GM21360 (cell line): ENCODE measurements around the gene CRLF1.
"Not testable (repeated sequence)": the region's sequence is repeated elsewhere in the genome, so short reads cannot be mapped to it uniquely, and the experiment has no call there.

Source experiments
- ATAC-seq: cut with Tn5 transposase; IDR thresholded peaks from one replicate; pipeline ENCODE4 v1.9.1; 2021; ENCODE audit warnings: mild to moderate bottlenecking, moderate library complexity; ENCODE audit not compliant: unreplicated experiment

The CRLF1 gene

GRCh38 chr19:18610245-18610555 is 3.6 kb upstream of the CRLF1 start:
- no peak for ATAC-seq

DNA sequence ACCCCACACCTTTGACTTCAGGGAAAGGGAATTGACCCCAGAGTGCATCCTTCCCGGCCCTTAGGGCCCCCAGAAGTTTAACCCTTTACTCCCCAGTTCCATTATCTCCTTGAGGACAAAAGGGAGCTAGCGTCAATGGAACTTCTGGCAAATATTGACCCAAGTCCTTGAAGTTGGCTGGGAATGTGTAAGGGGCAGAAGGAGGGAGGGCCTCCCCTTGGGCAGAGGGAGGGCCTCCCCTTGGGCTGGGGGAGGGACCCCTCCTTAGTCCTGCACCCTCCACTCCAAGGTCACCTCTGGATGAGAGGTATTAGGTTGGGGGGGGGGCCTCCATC is 3.1 kb upstream of the CRLF1 start:
- no peak for ATAC-seq

DNA sequence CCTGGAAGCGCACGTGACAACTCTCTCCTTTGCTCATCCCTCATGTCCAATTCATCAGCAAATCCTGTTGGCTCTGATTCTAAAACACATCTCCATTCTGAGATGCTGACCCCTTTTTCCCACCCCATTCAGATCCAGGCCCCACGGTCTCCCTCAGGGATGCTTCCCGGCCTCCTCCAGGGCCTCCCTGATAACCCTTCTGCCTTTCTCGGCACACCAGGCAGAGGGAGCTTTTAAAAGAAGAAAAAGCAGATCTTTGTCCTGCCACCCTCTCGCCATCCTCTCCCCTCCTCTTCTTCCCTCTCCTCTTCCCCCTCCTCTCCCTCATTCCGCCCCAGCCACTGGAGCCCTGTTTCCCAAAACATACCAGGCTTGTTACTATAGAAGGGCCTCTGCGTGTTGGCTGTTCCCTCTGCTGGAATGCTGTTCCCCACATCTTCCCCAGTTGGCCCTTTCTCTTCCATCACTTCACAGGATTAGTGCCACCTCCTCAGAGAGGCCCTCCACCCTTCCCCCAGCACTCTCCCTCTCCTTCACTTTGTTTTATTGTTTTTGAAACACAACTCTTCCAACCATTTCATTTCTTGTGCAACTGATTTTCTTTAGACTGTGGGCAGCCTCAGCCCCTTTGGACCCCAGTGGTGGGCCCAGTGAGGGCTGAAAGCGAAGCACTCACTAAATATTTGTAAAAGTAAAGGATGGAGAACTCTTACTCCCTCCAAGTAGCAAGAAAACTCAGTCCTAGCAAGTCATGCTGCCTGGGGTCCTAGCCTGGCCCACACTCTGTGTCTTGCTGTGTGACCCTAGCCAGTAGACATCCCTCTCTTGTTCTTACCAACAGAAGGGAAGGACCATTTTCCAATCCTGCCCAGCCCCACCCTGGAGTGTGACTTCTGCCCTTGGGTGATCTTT is 2.5 kb upstream of the CRLF1 start:
- ATAC-seq, result no peak

GRCh38 chr19:18608102-18608804 is 1.7 kb upstream of the CRLF1 start:
- ATAC-seq, result no peak

GRCh38 chr19:18607226-18608101 is 865 bp upstream of the CRLF1 start:
- ATAC-seq, result no peak

DNA sequence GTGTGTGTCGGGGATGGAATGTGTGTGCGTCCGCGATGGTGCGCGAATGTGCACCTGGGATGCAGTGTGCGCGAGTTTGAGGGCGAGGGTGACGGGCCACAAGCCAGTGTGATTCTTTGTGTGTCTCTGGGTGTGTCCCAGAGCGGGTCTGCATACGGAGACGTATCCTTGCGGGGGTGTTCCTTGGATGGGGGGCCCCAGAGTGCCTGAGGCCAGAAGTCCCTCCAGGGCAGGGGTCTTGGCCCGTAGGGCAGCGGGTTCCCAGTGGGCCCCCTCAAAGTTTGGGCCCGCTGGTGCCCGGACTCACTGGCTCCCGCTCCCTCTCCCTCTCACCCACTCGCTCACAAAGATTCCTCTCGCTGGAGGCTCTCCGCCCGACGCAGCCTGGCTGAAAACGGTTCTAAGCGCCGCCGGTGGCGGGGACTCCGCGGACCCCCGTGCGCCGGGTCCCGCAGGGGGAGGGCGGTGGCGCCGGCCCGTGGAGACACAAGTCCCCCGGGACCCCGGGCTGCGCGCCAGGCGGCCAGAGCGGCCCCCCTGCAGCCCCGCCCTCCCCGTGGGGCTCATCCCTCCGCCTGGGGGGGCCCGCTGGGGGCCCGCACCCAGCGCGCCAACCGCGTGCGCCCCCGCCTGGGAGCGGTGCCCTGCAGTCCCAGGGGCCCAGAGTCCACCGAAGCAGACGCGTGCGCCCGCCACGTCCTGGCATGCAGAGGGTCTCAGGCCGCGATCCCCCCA is 886 bp downstream of the CRLF1 start:
- no peak for ATAC-seq

GRCh38 chr19:18605196-18605545 is 1.4 kb downstream of the CRLF1 start:
- ATAC-seq, result no peak

DNA sequence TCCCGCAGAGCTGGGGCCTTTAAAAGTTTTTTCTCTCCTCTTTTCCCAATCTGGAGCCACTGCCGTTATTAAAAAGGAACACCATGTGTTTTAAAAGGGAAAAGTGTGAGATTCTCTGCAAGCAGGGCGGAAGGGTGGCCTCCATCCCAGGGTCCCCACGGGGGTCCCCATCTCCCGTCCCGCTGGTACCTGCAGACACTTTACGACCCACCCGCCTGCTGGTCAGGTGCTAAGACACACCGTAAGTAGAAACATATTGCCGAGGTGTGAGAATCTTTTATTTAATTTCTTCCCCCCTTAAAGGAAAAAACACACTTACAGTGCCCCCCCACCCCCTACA is 1.8 kb downstream of the CRLF1 start:
- ATAC-seq, result no peak

DNA sequence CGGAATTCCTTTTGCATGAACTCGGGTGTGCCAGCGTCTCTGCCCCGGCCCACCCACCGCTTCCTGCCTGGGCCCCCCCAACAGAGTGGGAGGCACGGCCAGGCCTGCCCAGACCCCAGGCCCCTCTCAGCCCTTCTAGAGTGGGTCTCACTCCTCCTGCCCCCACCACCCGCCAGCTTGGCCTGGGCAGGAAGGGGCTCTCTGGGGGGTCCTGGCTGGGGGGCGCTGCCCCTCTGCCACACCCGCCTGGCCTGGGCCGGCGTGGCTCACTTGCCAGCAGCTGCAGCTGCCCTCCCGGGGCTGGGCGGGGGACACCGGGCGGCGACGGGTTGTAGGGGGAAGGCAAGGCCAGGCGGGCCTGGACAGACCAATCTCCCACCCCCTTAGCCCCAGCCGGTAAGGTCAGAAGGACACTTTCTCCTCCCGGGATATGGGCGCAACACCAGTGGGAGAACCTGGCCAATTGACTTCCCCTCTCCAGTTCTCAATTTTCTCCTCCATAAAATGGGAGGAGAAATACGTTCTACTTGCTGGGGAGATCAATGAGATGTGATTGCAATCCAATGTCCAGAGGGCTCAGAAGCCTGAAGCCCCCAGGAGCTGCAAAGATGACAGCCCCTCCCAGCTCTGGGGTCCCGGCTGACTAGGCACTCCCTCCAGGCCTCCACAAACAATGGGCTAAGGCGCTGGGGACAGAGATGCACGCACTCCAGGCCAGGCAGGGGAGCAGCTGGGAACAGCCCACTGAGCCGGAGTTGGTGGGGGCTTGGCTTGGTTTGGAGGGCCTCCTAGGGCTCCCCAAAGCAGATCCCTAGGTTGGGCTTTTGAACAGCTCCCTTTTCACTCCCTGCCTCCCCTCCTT is 2.4 kb downstream of the CRLF1 start:
- ATAC-seq, result no peak

DNA sequence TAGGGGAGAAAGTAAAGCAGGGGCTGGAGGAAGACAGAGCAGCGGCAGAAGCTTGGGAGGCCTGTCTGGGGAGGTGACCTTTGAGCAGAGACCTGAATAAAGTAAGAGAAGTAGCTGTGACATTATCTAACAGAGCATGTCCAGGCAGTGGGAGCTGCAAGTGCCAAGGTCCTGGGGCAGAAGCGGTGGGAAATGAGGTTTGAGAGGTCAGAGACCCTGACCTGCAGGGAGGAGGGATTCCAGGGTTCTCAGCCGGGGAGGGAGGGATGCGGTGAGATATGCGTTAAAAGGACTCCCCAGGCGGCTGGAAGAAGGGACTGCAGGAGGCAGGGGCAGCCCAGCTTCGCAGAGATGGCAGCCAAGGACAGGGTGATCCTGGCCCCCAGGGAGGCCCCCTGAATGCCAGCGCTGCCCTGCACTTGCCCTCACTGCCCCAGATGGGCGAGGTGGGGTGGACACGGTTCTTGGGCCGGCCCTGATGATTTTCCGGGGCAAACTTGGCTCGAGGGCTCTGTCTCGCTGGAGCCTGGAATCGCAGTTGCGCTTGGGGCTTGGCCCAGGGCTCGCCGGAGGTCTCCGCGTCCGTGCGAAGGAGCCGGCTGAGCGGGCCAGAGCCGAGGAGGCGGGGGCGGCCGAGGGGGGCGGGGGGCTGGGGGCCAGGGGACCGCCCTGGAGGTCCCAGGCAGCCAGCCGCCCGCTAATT is 3.2 kb downstream of the CRLF1 start:
- no peak for ATAC-seq

DNA sequence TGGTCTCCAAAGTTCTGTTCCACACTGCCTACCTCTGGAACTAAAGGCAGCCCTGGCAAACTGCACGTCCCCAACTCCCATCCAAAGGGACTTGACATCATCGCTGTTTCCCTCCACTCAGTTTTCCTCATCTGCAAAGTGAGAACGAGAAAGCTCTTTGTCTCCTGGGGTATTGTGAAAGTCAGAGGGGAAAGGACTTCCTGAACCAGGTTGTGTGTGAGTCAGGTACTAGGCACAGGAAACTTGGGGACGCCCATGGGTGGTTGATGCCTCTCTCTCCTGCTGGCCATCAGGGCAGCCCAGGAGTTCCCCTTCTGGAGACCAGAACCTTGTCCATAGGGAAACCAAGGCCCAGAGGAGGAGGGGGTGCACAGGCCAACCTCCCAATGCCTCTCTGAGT is 4.7 kb downstream of the CRLF1 start:
- no peak for ATAC-seq

- not testable (repeated sequence) for ATAC-seq
These were observed 5.8 kb downstream of the CRLF1 start for GRCh38 chr19:18600692-18601397.

- no peak for ATAC-seq
These were observed 7.1 kb downstream of the CRLF1 start for GRCh38 chr19:18599485-18599884.

- ATAC-seq, result no peak
These were observed 8.6 kb downstream of the CRLF1 start for GRCh38 chr19:18597809-18598660.

DNA sequence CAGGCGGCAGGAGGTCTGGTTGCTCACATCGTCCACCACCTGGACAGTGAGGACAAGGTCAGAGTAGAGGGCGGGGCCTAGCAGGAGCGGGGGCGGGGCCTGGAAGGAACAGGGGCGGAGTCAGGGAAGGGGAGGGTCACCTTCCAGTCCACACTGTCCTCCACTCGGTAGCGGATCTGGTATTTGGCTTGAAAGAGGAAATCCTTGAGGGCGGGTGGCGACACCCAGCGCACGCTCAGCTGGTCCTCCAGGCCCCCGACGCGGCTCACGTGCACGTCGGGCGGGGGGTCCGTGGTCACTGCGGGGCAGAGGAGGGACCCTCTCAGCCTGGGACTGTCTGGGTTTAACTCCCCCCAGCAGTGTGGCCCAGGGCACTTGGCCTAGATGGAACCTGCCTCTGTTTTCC is 9.8 kb downstream of the CRLF1 start:
- ATAC-seq, result no peak

DNA sequence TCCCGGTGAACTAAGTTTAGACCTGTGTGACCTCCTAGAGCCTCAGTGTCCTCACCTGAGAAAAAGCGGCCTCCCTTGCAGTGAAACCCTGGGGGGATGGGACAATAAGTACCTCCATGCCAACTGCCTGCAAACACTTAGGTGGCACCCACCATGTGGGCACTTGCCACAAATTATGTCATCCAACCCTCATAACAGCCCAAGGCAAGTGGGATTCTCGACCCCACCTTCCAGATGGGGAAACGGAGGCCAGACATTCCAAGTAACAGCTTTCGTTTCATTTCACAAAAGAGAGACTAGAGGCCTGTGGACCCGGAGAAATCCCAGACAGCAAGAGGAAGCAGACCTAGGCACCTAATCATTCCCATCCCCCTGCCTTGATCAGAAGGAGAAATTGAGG is 11.1 kb downstream of the CRLF1 start:
- no peak for ATAC-seq

DNA sequence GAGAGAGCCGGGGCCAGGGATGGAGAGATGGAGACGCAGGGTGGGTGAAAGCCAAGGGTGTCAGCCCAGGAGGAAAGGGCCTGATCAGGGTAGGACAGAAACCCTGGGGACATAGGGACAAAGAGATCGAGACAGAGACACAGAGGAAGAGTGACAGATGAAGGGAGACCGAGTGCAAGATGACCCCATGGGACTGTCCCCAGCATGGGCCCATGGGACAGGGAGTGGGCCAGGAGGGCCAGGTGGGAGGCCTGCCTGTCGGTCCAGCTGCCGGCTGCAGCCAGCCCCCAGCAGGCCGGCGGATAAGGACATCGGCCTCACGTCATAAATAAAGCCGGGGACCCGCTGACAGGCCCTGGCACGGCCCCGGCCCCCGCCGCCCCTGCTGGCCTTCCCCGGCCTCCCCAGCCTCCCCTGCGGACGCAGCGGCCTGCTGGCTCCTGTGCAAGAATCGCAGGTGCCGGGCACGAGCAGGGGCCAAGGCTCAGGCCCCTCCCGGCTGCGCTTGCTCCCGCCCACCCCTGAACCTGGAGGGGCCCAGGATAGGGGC is 11.7 kb downstream of the CRLF1 start:
- no peak for ATAC-seq
